ENCODE data around the gene RPTOR. TPM values are rescaled to one million over a fixed set of nuclear protein-coding genes. Genes with fewer than 3 reads are reported as not detected.

Gene RPTOR
- total RNA-seq, 4 donors from 2014 or later: 34.1 to 65.8 (median 43.6) TPM

- Histone ChIP-seq H3K4me1 (peaks cover 0 to 31% (median 27%) of the 10 kb centered on the region in 4 donors), H3K4me3 (no peak overlapping the region), H3K36me3 (peaks cover 18 to 77% (median 51%) of the 10 kb centered on the region in 4 donors), H3K27ac (replicated peaks in 1 of 4) (no peak overlapping the region), H3K27me3 (no peaks in the 10 kb centered on the region), H3K9me3 (no peaks in the 10 kb centered on the region)
- DNase-seq (ENCODE audit: extremely low spot score): no peak
- intact Hi-C loops (cut with DNase I): no loop called here
- WGBS: 95% methylated on average over 11 of the region's 24 CpGs
- TF ChIP-seq EP300 (IDR thresholded peaks at IDR 0.05) (no peak), POLR2AphosphoS5 (IDR thresholded peaks at IDR 0.05) (no peak), POLR2A (IDR thresholded peaks at IDR 0.05; ENCODE audit: low read depth) (no peak), CTCF (IDR thresholded peaks at IDR 0.05) (no peak)
These were observed 343.9 kb downstream of the RPTOR start for GRCh38 chr17:80888276-80889160.

GRCh38 chr17:80889231-80890195, 344.9 kb downstream of the RPTOR start:
- Histone ChIP-seq H3K27me3 (no peaks in the 10 kb centered on the region), H3K36me3 (peaks cover 8 to 77% (median 50%) of the 10 kb centered on the region in 4 donors), H3K4me3 (no peak overlapping the region), H3K9me3 (no peaks in the 10 kb centered on the region), H3K27ac (replicated peaks in 1 of 4) (no peak overlapping the region), H3K4me1 (peaks cover 0 to 31% (median 27%) of the 10 kb centered on the region in 4 donors)
- no peak for TF ChIP-seq EP300 (IDR thresholded peaks at IDR 0.05)
- no peak for TF ChIP-seq POLR2A (IDR thresholded peaks at IDR 0.05; ENCODE audit: low read depth)
- DNase-seq (ENCODE audit: extremely low spot score): no peak
- intact Hi-C loops (cut with DNase I): no loop called here
- 86% methylated on average over 32 of the region's 40 CpGs for WGBS

- H3K27ac ChIP-seq (replicated peaks in 1 of 4): peak overlapping the region; percentile 56 to 87 (median 80)
- intact Hi-C loops (cut with DNase I): no loop called here
- peaks cover 0 to 31% (median 27%) of the 10 kb centered on the region in 4 donors for H3K4me1 ChIP-seq
- peaks cover 0 to 77% (median 50%) of the 10 kb centered on the region in 4 donors for H3K36me3 ChIP-seq
- H3K4me3 ChIP-seq: no peak overlapping the region
- H3K27me3 ChIP-seq: no peaks in the 10 kb centered on the region
- TF ChIP-seq CTCF (IDR thresholded peaks at IDR 0.05) (no peak), POLR2AphosphoS5 (IDR thresholded peaks at IDR 0.05) (no peak), POLR2A (IDR thresholded peaks at IDR 0.05; ENCODE audit: low read depth) (no peak), EP300 (IDR thresholded peaks at IDR 0.05) (no peak)
- H3K9me3 ChIP-seq: no peaks in the 10 kb centered on the region
- no peak for DNase-seq (ENCODE audit: extremely low spot score)
- 91% methylated on average over 31 of the region's 31 CpGs for WGBS
These were observed 345.7 kb downstream of the RPTOR start for GRCh38 chr17:80890196-80890920.

- no peak for DNase-seq (ENCODE audit: extremely low spot score)
- Histone ChIP-seq H3K9me3 (no peaks in the 10 kb centered on the region), H3K36me3 (peaks cover 0 to 77% (median 49%) of the 10 kb centered on the region in 4 donors), H3K27me3 (no peaks in the 10 kb centered on the region), H3K27ac (replicated peaks in 1 of 4) (peak overlapping the region; percentile 56 to 87 (median 80)), H3K4me1 (peaks cover 0 to 31% (median 27%) of the 10 kb centered on the region in 4 donors), H3K4me3 (no peak overlapping the region)
- intact Hi-C loops (cut with DNase I): no loop called here
- WGBS: 80% methylated on average over 18 of the region's 18 CpGs
- TF ChIP-seq POLR2A (IDR thresholded peaks at IDR 0.05; ENCODE audit: low read depth): no peak
- no peak for TF ChIP-seq EP300 (IDR thresholded peaks at IDR 0.05)
- no peak for TF ChIP-seq CTCF (IDR thresholded peaks at IDR 0.05)
- TF ChIP-seq POLR2AphosphoS5 (IDR thresholded peaks at IDR 0.05): no peak
These were observed 346.3 kb downstream of the RPTOR start for GRCh38 chr17:80890921-80891396.

Data from esophagus muscularis mucosa (tissue), 4 donors.